C4-2B (cell line): ENCODE measurements around the gene RFC2.

Source experiments
- CTCF ChIP-seq: fragments of 450-650 bp; conservative IDR thresholded peaks from 2 replicates; pipeline ENCODE4 v1.5.1; 2017; ENCODE audit warnings: mild to moderate bottlenecking
- ZFX ChIP-seq: fragments of 450-650 bp; IDR thresholded peaks from 2 replicates; pipeline ENCODE4 v1.6.1; 2017

GRCh38 chr7:74206589-74207120 is 47.5 kb downstream of the RFC2 start:
- TF ChIP-seq CTCF = peak; percentile 100
- TF ChIP-seq ZFX = no peak
